ENCODE data around the gene HLF.

GRCh38 chr17:55216888-55217287 is 47.9 kb upstream of the HLF start:
- TF ChIP-seq REST (IDR thresholded peaks at IDR 0.05; ENCODE audit: unreplicated experiment), result no peak
- no peak for TF ChIP-seq CTCF (conservative IDR thresholded peaks at IDR 0.05; ENCODE audit: low read depth in 2 of 2)
- no peak for TF ChIP-seq POLR2AphosphoS5 (IDR thresholded peaks at IDR 0.05; ENCODE audit: low read depth)
- no peak for TF ChIP-seq JUNB (IDR thresholded peaks at IDR 0.05; ENCODE audit: unreplicated experiment)
- TF ChIP-seq ZNF114 (CRISPR knock-in tag; IDR thresholded peaks at IDR 0.05), result no peak
- TF ChIP-seq EZH2 (IDR thresholded peaks at IDR 0.05; ENCODE audit: low read depth, unreplicated experiment), result no peak
- TF ChIP-seq EZH2phosphoT487 (IDR thresholded peaks at IDR 0.05; ENCODE audit: unreplicated experiment), result no peak
- TF ChIP-seq ETS1 (IDR thresholded peaks at IDR 0.05), result no peak
- TF ChIP-seq CREB1 (CRISPR knock-in tag; IDR thresholded peaks at IDR 0.05; ENCODE audit: low read depth), result no peak
- TF ChIP-seq STAT1 (IDR thresholded peaks at IDR 0.05; ENCODE audit: unreplicated experiment), result no peak
- TF ChIP-seq ZNF462 (CRISPR knock-in tag; IDR thresholded peaks at IDR 0.05), result no peak

Measured in GM23338 (cell line).